Measurements from ENCODE around the gene ZNF536.
"Not testable (repeated sequence)": the region's sequence is repeated elsewhere in the genome, so short reads cannot be mapped to it uniquely, and the experiment has no call there.

ZNF536 gene

DNA sequence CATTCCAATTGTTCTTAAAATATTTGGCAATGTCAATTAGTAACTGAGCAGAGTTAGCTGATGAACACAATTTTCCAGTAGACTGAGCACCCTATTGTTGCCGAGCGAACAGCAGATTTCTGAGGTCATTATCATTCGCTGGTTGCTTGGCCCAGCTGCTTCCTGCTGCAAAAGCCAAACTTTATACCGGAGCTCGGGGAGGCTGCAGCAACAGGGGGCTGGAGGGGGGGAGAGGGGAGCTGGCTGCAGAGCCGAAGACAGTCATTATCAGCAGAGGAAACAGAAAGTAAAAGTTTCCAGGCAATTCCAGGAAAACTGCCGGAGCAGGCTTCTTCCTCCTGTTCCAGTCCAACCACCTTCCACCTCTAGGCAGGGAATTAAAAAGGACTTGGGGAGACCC lies 77.9 kb downstream of the ZNF536 start:
- Histone ChIP-seq H3K9me3 (ENCODE audit: control insufficient read depth, low read length) (no peaks in the 10 kb centered on the region), H3K36me3 (ENCODE audit: control insufficient read depth, insufficient read depth, low read length) (no peaks in the 10 kb centered on the region), H3K4me1 (ENCODE audit: control insufficient read depth, insufficient read depth, low read length) (no peaks in the 10 kb centered on the region), H3K27me3 (ENCODE audit: control insufficient read depth, insufficient read depth, low read length) (no peaks in the 10 kb centered on the region), H3K9ac (ENCODE audit: low read length) (no peak overlapping the region), H3K4me3 (ENCODE audit: low read length) (no peak overlapping the region)

GRCh38 chr19:30450835-30451321 lies 78.7 kb downstream of the ZNF536 start:
- Histone ChIP-seq H3K36me3 (ENCODE audit: control insufficient read depth, insufficient read depth, low read length) (no peaks in the 10 kb centered on the region), H3K9ac (ENCODE audit: low read length) (no peak overlapping the region), H3K9me3 (ENCODE audit: control insufficient read depth, low read length) (no peaks in the 10 kb centered on the region), H3K27me3 (ENCODE audit: control insufficient read depth, insufficient read depth, low read length) (no peaks in the 10 kb centered on the region), H3K4me3 (ENCODE audit: low read length) (no peak overlapping the region), H3K4me1 (ENCODE audit: control insufficient read depth, insufficient read depth, low read length) (no peaks in the 10 kb centered on the region)

DNA sequence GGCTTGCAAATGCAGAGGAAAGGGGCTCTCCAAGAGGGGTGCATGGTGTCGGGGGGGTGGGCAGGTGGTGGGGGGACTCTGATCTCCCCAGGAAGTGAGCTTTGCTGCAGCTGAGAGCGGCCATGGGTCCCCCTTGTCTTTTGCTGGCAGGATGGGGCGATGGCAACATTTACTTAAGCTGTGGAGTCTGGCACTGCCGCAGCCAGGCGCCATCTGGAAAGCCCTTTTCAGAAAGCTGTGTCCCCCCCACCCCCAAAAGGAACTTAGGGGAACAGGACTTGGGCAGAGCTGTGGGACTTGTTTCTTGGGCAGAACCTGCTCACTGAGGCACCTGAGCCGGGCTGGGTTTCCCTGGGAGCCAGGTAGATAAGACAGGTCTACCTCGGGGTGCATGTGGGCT lies 80.7 kb downstream of the ZNF536 start:
- Histone ChIP-seq H3K27me3 (ENCODE audit: control insufficient read depth, insufficient read depth, low read length) (no peaks in the 10 kb centered on the region), H3K9ac (ENCODE audit: low read length) (no peak overlapping the region), H3K4me1 (ENCODE audit: control insufficient read depth, insufficient read depth, low read length) (no peaks in the 10 kb centered on the region), H3K4me3 (ENCODE audit: low read length) (no peak overlapping the region), H3K9me3 (ENCODE audit: control insufficient read depth, low read length) (no peaks in the 10 kb centered on the region), H3K36me3 (ENCODE audit: control insufficient read depth, insufficient read depth, low read length) (no peaks in the 10 kb centered on the region)

GRCh38 chr19:30453743-30454142 lies 81.6 kb downstream of the ZNF536 start:
- no peaks in the 10 kb centered on the region for H3K4me1 ChIP-seq (ENCODE audit: control insufficient read depth, insufficient read depth, low read length)
- no peaks in the 10 kb centered on the region for H3K36me3 ChIP-seq (ENCODE audit: control insufficient read depth, insufficient read depth, low read length)
- H3K9ac ChIP-seq (ENCODE audit: low read length) = no peak overlapping the region
- no peak overlapping the region for H3K4me3 ChIP-seq (ENCODE audit: low read length)
- H3K27me3 ChIP-seq (ENCODE audit: control insufficient read depth, insufficient read depth, low read length) = no peaks in the 10 kb centered on the region
- H3K9me3 ChIP-seq (ENCODE audit: control insufficient read depth, low read length) = no peaks in the 10 kb centered on the region

DNA sequence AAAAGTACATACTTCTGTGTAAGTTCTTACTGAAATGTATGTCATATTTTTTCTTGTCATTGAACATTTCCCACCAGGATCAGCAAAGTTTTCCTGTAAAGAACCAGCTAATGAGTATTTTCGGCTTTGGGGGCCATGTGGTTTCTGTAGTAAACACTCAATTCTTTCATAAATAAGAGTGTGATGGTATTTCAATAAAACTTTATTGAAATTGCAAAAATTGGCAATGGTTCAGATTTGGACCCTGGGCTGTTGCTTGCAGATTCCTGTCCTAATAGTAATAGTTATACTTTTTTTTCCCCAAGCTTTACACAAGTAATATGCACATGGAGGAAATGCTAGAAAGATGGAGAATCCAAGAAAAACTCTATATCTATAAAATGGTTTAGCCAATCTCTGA lies 83.7 kb downstream of the ZNF536 start:
- no peaks in the 10 kb centered on the region for H3K27me3 ChIP-seq (ENCODE audit: control insufficient read depth, insufficient read depth, low read length)
- H3K4me1 ChIP-seq (ENCODE audit: control insufficient read depth, insufficient read depth, low read length) = no peaks in the 10 kb centered on the region
- H3K9ac ChIP-seq (ENCODE audit: low read length) = no peak overlapping the region
- no peak overlapping the region for H3K4me3 ChIP-seq (ENCODE audit: low read length)
- H3K36me3 ChIP-seq (ENCODE audit: control insufficient read depth, insufficient read depth, low read length) = no peaks in the 10 kb centered on the region
- H3K9me3 ChIP-seq (ENCODE audit: control insufficient read depth, low read length) = no peaks in the 10 kb centered on the region

- H3K27me3 ChIP-seq (ENCODE audit: control insufficient read depth, insufficient read depth, low read length) = no peaks in the 10 kb centered on the region
- H3K9me3 ChIP-seq (ENCODE audit: control insufficient read depth, low read length) = no peaks in the 10 kb centered on the region
- no peaks in the 10 kb centered on the region for H3K36me3 ChIP-seq (ENCODE audit: control insufficient read depth, insufficient read depth, low read length)
- no peak overlapping the region for H3K9ac ChIP-seq (ENCODE audit: low read length)
- no peak overlapping the region for H3K4me3 ChIP-seq (ENCODE audit: low read length)
- no peaks in the 10 kb centered on the region for H3K4me1 ChIP-seq (ENCODE audit: control insufficient read depth, insufficient read depth, low read length)
These were observed 85.3 kb downstream of the ZNF536 start for GRCh38 chr19:30457484-30457883.

GRCh38 chr19:30459859-30460258 lies 87.7 kb downstream of the ZNF536 start:
- no peaks in the 10 kb centered on the region for H3K4me1 ChIP-seq (ENCODE audit: control insufficient read depth, insufficient read depth, low read length)
- H3K4me3 ChIP-seq (ENCODE audit: low read length) = no peak overlapping the region
- H3K27me3 ChIP-seq (ENCODE audit: control insufficient read depth, insufficient read depth, low read length) = no peaks in the 10 kb centered on the region
- no peaks in the 10 kb centered on the region for H3K9me3 ChIP-seq (ENCODE audit: control insufficient read depth, low read length)
- no peaks in the 10 kb centered on the region for H3K36me3 ChIP-seq (ENCODE audit: control insufficient read depth, insufficient read depth, low read length)
- no peak overlapping the region for H3K9ac ChIP-seq (ENCODE audit: low read length)

DNA sequence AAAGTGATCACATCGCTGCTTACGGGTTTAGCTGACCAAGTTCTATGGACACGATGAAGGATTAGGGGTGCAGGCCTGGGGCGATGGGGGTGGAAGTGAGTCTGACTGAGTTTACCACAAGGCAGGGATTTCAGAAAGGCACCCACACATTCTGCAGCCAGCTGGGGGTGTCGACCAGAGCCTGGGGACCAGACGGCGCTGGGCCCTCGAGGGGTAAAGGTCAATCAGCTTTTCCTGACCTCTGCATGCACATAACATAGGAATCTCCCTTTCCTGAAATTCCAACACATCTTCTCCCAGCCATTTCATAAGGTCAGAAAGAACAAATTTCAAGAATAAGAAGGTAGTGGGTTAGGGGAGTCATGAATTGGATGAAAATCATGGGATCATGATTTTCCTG lies 92.0 kb downstream of the ZNF536 start:
- Histone ChIP-seq H3K4me3 (ENCODE audit: low read length) (no peak overlapping the region), H3K9me3 (ENCODE audit: control insufficient read depth, low read length) (no peaks in the 10 kb centered on the region), H3K4me1 (ENCODE audit: control insufficient read depth, insufficient read depth, low read length) (no peaks in the 10 kb centered on the region), H3K36me3 (ENCODE audit: control insufficient read depth, insufficient read depth, low read length) (no peaks in the 10 kb centered on the region), H3K9ac (ENCODE audit: low read length) (no peak overlapping the region), H3K27me3 (ENCODE audit: control insufficient read depth, insufficient read depth, low read length) (no peaks in the 10 kb centered on the region)

GRCh38 chr19:30466598-30466997 lies 94.4 kb downstream of the ZNF536 start:
- H3K4me1 ChIP-seq (ENCODE audit: control insufficient read depth, insufficient read depth, low read length); H3K36me3 ChIP-seq (ENCODE audit: control insufficient read depth, insufficient read depth, low read length); H3K4me3 ChIP-seq (ENCODE audit: low read length); H3K9ac ChIP-seq (ENCODE audit: low read length); H3K9me3 ChIP-seq (ENCODE audit: control insufficient read depth, low read length); H3K27me3 ChIP-seq (ENCODE audit: control insufficient read depth, insufficient read depth, low read length): not testable (repeated sequence)

DNA sequence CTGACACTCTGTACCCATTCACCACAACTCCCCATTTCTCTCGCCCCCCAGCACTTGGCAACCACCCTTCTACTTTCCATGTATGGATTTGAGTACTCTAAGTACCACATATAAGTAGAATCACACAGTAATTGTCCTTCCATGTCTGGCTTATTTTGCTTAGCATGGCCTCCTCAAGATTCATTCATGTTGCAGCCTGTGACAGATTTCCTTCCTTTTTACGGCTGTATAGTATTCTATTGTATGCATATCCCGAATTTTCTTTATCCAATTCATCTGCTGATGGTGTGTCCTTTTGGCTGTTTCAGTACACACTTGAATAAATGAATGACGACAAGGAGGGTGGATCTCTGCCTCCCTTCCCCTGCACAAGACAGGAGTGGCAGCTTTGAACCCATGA lies 95.1 kb downstream of the ZNF536 start:
- H3K4me1 ChIP-seq (ENCODE audit: control insufficient read depth, insufficient read depth, low read length) = no peaks in the 10 kb centered on the region
- H3K4me3 ChIP-seq (ENCODE audit: low read length) = no peak overlapping the region
- H3K36me3 ChIP-seq (ENCODE audit: control insufficient read depth, insufficient read depth, low read length) = no peaks in the 10 kb centered on the region
- H3K27me3 ChIP-seq (ENCODE audit: control insufficient read depth, insufficient read depth, low read length) = no peaks in the 10 kb centered on the region
- no peaks in the 10 kb centered on the region for H3K9me3 ChIP-seq (ENCODE audit: control insufficient read depth, low read length)
- no peak overlapping the region for H3K9ac ChIP-seq (ENCODE audit: low read length)

DNA sequence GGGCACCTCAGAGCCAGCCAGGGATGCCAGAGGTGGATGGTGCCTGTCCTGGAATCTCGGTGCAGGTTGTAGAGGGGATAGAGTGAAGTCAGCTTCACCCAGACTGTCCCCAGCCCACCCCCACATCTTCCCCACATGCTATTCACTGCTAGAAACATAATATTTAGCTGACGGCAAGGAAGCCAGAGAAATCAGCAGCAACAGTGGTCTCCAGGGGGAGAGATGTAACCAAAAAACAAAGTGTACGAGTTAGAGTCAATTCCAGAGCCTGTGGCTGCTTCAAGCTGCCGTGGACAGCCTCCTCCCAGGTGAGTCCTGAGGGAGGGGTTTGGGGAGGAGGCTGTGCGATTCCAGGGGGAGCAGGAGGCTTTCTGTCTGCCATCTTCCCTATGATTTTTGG lies 97.6 kb downstream of the ZNF536 start:
- Histone ChIP-seq H3K9me3 (ENCODE audit: control insufficient read depth, low read length) (no peaks in the 10 kb centered on the region), H3K36me3 (ENCODE audit: control insufficient read depth, insufficient read depth, low read length) (no peaks in the 10 kb centered on the region), H3K4me3 (ENCODE audit: low read length) (no peak overlapping the region), H3K4me1 (ENCODE audit: control insufficient read depth, insufficient read depth, low read length) (no peaks in the 10 kb centered on the region), H3K9ac (ENCODE audit: low read length) (no peak overlapping the region), H3K27me3 (ENCODE audit: control insufficient read depth, insufficient read depth, low read length) (no peaks in the 10 kb centered on the region)

- Histone ChIP-seq H3K4me1 (ENCODE audit: control insufficient read depth, insufficient read depth, low read length) (no peaks in the 10 kb centered on the region), H3K36me3 (ENCODE audit: control insufficient read depth, insufficient read depth, low read length) (no peaks in the 10 kb centered on the region), H3K4me3 (ENCODE audit: low read length) (no peak overlapping the region), H3K27me3 (ENCODE audit: control insufficient read depth, insufficient read depth, low read length) (no peaks in the 10 kb centered on the region), H3K9me3 (ENCODE audit: control insufficient read depth, low read length) (no peaks in the 10 kb centered on the region), H3K9ac (ENCODE audit: low read length) (no peak overlapping the region)
These were observed 99.3 kb downstream of the ZNF536 start for GRCh38 chr19:30471441-30471840.

GRCh38 chr19:30473334-30473867 lies 101.2 kb downstream of the ZNF536 start:
- no peaks in the 10 kb centered on the region for H3K9me3 ChIP-seq (ENCODE audit: control insufficient read depth, low read length)
- no peak overlapping the region for H3K9ac ChIP-seq (ENCODE audit: low read length)
- H3K4me3 ChIP-seq (ENCODE audit: low read length) = no peak overlapping the region
- no peaks in the 10 kb centered on the region for H3K4me1 ChIP-seq (ENCODE audit: control insufficient read depth, insufficient read depth, low read length)
- no peaks in the 10 kb centered on the region for H3K27me3 ChIP-seq (ENCODE audit: control insufficient read depth, insufficient read depth, low read length)
- no peaks in the 10 kb centered on the region for H3K36me3 ChIP-seq (ENCODE audit: control insufficient read depth, insufficient read depth, low read length)
